HS-5 (cell line): ENCODE measurements around the gene DAAM1.

ENCODE experiments used
- DNase-seq: peaks from one replicate; pipeline ENCODE4 v3.0.0-alpha.2; 2012; ENCODE audit warnings: low read depth

DAAM1 gene

DNA sequence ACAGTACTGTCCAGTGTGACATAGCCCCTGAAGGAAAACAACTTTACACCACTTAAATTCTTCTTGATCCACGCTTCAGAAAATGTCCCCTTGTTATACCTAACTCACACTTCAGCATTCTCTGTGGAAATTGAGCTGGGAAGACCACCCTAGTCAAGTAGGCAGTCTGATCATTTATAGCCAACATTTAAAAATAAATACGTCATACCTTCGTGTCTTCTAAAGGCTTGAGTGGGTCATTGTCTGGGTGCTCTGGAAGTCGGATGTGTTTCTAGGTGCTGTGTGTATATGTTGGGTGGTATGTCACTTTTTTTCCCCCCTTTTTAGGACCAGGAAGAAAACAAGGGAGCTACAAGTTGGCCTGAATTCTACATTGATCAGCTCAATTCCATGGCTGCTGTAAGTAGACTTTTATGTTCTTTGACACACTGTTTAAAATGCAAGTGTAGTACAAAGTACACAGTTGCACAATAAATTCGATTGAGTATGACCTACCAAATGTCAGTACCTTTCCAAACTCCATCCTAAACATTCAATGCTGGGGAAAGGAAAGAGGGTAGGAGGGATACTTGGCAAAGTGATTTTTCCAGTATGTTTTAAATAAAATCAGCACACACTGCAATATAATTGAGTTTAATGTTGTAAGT lies 126.6 kb downstream of the DAAM1 start:
- DNase-seq: no peak

- no peak for DNase-seq
Measured at GRCh38 chr14:59316151-59316830, 127.8 kb downstream of the DAAM1 start.

- no peak for DNase-seq
Measured at GRCh38 chr14:59317346-59317745, 128.9 kb downstream of the DAAM1 start.

GRCh38 chr14:59317798-59318505 lies 129.5 kb downstream of the DAAM1 start:
- no peak for DNase-seq

DNA sequence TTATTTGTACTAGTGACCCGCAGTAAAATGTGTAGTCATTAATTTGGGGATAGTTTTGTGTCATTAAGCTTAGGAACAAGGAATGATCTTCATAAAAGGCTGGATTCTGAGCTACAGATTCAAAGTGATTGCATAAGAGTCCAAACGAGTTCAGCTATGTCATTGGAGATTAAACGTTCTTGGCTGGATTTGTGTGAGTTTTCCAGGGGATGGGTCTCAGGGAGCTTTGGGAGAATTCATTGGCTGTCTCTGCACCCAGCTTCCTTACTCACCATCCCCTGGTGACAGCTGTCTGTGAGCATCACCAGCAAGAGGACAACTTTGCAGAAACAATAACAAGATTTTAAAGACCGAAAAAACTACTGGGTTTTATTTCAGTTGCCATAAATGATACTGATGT lies 130.4 kb downstream of the DAAM1 start:
- no peak for DNase-seq

- DNase-seq: no peak
Measured at GRCh38 chr14:59320361-59320760, 131.9 kb downstream of the DAAM1 start.

GRCh38 chr14:59320763-59321625 lies 132.5 kb downstream of the DAAM1 start:
- DNase-seq: no peak

- no peak for DNase-seq
Measured at GRCh38 chr14:59321626-59321949, 133.1 kb downstream of the DAAM1 start.

- DNase-seq: no peak
Measured at GRCh38 chr14:59325906-59326305, 137.4 kb downstream of the DAAM1 start.

DNA sequence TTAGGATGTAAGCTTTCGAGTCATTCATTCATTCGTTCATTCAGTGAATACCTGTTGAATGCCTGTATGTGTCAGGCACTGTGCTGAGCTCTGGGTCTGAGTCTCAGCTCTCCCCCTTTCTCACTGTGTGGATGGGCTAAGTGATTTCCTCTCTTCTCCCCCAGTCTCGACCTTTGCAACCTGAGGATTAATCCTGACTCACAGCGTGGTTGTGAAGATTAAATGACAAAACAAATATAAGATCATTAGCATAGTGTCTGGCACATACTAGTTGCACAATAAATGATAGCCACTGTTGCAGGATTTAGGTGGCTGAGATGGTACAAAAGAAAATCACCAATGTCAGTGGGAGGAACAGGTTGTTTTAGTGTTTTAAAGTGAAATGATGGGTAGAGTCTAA lies 140.0 kb downstream of the DAAM1 start:
- DNase-seq: no peak

DNA sequence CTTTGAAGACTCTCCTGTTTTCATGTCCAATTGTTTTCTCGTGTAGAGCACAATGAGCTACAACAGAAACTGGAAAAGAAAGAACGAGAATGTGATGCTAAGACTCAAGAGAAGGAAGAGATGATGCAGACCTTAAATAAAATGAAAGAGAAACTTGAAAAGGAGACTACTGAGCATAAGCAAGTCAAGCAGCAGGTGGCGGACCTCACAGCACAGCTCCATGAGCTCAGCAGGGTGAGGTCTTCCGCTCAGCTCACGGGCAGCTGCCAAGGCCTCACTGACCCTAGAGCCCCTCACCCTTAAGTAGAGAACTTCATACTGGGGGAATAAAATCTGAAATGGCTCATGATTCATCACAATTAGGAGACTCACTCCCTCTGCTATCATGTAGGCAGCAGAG lies 142.0 kb downstream of the DAAM1 start:
- DNase-seq: no peak

DNA sequence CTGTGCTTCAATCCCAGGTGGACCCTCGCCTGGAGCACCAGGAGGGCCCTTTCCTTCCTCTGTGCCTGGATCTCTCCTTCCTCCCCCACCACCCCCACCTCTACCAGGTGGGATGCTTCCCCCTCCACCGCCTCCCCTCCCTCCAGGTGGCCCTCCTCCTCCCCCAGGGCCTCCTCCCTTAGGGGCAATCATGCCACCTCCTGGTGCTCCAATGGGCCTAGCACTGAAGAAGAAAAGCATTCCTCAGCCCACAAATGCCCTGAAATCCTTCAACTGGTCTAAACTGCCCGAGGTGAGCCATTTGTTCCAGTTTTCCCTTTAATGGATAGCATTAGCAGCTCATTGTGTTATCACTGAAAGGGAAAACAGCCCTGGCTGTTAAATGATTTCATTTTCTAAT lies 142.8 kb downstream of the DAAM1 start:
- no peak for DNase-seq

GRCh38 chr14:59332727-59333126 lies 144.3 kb downstream of the DAAM1 start:
- peak; percentile 58 for DNase-seq

DNA sequence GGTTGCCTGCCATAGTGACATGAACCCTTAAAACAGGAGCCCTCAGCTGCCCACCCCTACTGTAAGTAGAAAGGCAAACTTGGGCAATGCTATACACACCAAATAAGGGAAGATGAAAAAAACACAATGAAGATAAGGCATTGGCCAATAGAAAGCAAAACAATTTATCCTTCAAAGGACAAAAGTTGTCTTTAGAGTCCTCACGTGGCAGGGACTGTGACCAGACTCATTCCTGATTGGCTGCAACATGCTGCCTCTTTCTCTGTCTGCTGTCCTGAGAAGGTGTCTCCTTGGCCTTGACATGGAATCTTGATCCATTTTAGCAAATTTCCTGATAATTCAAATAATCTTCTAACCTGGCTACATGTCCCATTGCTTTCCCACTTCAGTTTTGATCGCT lies 144.8 kb downstream of the DAAM1 start:
- DNase-seq: no peak

DNA sequence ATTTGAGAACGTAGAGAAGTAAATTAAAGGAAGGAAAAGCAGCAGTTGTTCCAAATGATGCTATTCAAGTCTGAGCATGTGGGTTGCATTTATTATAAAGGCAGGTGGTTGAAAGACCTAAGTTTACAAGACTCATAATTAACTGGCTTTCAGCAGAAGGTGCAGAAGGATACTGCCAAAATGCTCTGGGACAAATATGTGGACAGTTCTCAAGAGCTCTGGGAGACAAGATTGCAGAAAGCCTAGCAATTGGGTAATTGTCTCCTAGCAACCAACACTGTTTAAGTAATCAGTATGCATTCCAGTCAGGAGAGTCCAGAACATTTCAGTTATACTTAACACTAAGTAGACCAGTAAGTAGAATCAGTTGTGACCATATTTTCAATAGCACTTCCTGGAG lies 145.2 kb downstream of the DAAM1 start:
- peak; percentile 63 for DNase-seq

- no peak for DNase-seq
Measured at GRCh38 chr14:59334253-59334652, 145.8 kb downstream of the DAAM1 start.

- no peak for DNase-seq
Measured at GRCh38 chr14:59336098-59336497, 147.6 kb downstream of the DAAM1 start.

GRCh38 chr14:59336706-59337105 lies 148.2 kb downstream of the DAAM1 start:
- no peak for DNase-seq

GRCh38 chr14:59337141-59337611 lies 148.7 kb downstream of the DAAM1 start:
- DNase-seq: no peak

GRCh38 chr14:59338761-59339160 lies 150.3 kb downstream of the DAAM1 start:
- DNase-seq: no peak

GRCh38 chr14:59339524-59340330 lies 151.3 kb downstream of the DAAM1 start:
- DNase-seq: no peak
